ENCODE measurements around the gene SEC31B. TPM values are rescaled to one million over a fixed set of nuclear protein-coding genes. Genes with fewer than 3 reads are reported as not detected.

The SEC31B gene
- total and polyA plus RNA-seq, 2 of the 8 experiments (the other 6 are each of a cell fraction or from before 2014, with no cell fraction given), result 4.1 to 5.3 TPM

GRCh38 chr10:100468322-100468721 is 51.3 kb downstream of the SEC31B start:
- H2BK120ac ChIP-seq (replicated peaks; ENCODE audit: low read depth, low read length), result no peak overlapping the region
- no peak overlapping the region for H3K56ac ChIP-seq (replicated peaks; ENCODE audit: insufficient read length, low read depth, low read length)
- H4K91ac ChIP-seq (replicated peaks; ENCODE audit: insufficient read length, low read length), result no peak overlapping the region
- no peaks in the 10 kb centered on the region for H3K79me1 ChIP-seq (ENCODE audit: low read depth, low read length)
- H3K4me1 ChIP-seq (replicated peaks in 1 of 4; ENCODE audit: control insufficient read depth in 3 of 4, insufficient read depth in 4 of 4, low read length in 3 of 4), result no peaks in the 10 kb centered on the region
- no peak overlapping the region for H3K4me2 ChIP-seq (ENCODE audit: insufficient read depth in 1 of 2, low read depth in 2 of 2, low read length in 2 of 2)
- H2BK12ac ChIP-seq (ENCODE audit: low read depth, low read length), result no peak overlapping the region
- H3K9ac ChIP-seq (replicated peaks in 1 of 4; ENCODE audit: extremely low read depth in 1 of 4, low read depth in 3 of 4, low read length in 3 of 4), result peak overlapping the region in 1 of 4 experiments; percentile 13; a peak in 1 of 7 replicates
- no peak overlapping the region for H2BK5ac ChIP-seq (ENCODE audit: low read depth, low read length)
- H3K23me2 ChIP-seq (ENCODE audit: low read depth, low read length), result peaks cover 2% of the 10 kb centered on the region; the same call in 1 of the 2 replicates
- no peak overlapping the region for H3K4ac ChIP-seq (replicated peaks; ENCODE audit: insufficient read length, low read depth, low read length)
- H4K20me1 ChIP-seq (replicated peaks in 1 of 2; ENCODE audit: control insufficient read depth in 1 of 2, insufficient read depth in 2 of 2, low read length in 2 of 2), result no peaks in the 10 kb centered on the region
- no peak for FAIRE-seq
- ChIA-PET CTCF (ENCODE audit: partially characterized antibody) (interaction anchor here (0.9 to 4.9 kb wide), 10 partner anchors 14 to 129 kb away, joined by 3 to 30 read pairs (median 5); no protein-coding TSS in a partner anchor), POLR2A (ENCODE audit: partially characterized antibody) (interaction anchor here (1.5 kb wide), 1 partner anchor 41 kb away, joined by 3 read pairs; no protein-coding TSS in a partner anchor)
- H2AK5ac ChIP-seq (ENCODE audit: low read depth, low read length), result no peak overlapping the region
- H3K36me3 ChIP-seq (ENCODE audit: control insufficient read depth in 2 of 4, insufficient read depth in 4 of 4, low read length in 3 of 4), result no peaks in the 10 kb centered on the region
- WGBS, 2 experiments (ENCODE audit: extremely low coverage in 1 of 2, insufficient coverage in 1 of 2, insufficient read length in 1 of 2, insufficient replicate concordance in 2 of 2, low coverage in 1 of 2, low lambda C conversion rate in 2 of 2, missing lambda C conversion rate in 1 of 2), result 66% methylated on average over 5 of the region's 5 CpGs; no CpG with 5 or more reads in 1 of the 2 experiments
- H2BK15ac ChIP-seq (ENCODE audit: low read length), result no peak overlapping the region
- H3K9me3 ChIP-seq (ENCODE audit: insufficient read depth in 2 of 2, low read depth in 1 of 2, low read length in 1 of 2), result no peaks in the 10 kb centered on the region
- no peak overlapping the region for H2AFZ ChIP-seq (ENCODE audit: low read length)
- H3K27me3 ChIP-seq (replicated peaks in 1 of 4; ENCODE audit: control insufficient read depth in 3 of 4, extremely low read depth in 1 of 4, insufficient read depth in 3 of 4, low read length in 3 of 4), result no peaks in the 10 kb centered on the region; a peak in 4 of 7 replicates
- H3K23ac ChIP-seq (ENCODE audit: insufficient read length), result no peak overlapping the region
- no peak overlapping the region for H4K5ac ChIP-seq (ENCODE audit: insufficient read length, low read depth, low read length)
- no peak for DNase-seq (ENCODE audit: low read depth in 1 of 2, low spot score in 2 of 2)
- H3K4me3 ChIP-seq (ENCODE audit: extremely low read depth in 1 of 4, insufficient read depth in 2 of 4, low read depth in 3 of 4, low read length in 4 of 4), result no peak overlapping the region
- no peaks in the 10 kb centered on the region for H3K79me2 ChIP-seq (ENCODE audit: control insufficient read depth in 1 of 2, insufficient read depth in 2 of 2, low read length in 2 of 2)
- no peak overlapping the region for H3K14ac ChIP-seq (ENCODE audit: insufficient read length)
- H3K27ac ChIP-seq (ENCODE audit: low read depth, low read length), result no peak overlapping the region
- H4K8ac ChIP-seq (ENCODE audit: extremely low read depth, insufficient read depth, low read length), result no peak overlapping the region
- H3K18ac ChIP-seq (ENCODE audit: extremely low read depth, low read length), result no peak overlapping the region
- TF ChIP-seq CTCF (IDR thresholded peaks at IDR 0.05; ENCODE audit: control extremely low read depth in 1 of 3, insufficient read depth in 1 of 3, low read depth in 1 of 3, low read length in 3 of 3) (no peak), CHD2 (IDR thresholded peaks at IDR 0.05; ENCODE audit: low read length) (no peak), CREB1 (IDR thresholded peaks at IDR 0.05) (no peak), HDAC2 (IDR thresholded peaks at IDR 0.05; ENCODE audit: borderline replicate concordance in 1 of 2, low read depth in 2 of 2, low read length in 2 of 2) (no peak), CHD1 (IDR thresholded peaks at IDR 0.05; ENCODE audit: low read depth, low read length) (no peak), NRF1 (IDR thresholded peaks at IDR 0.05; ENCODE audit: low read depth, low read length) (no peak), POLR2A (IDR thresholded peaks at IDR 0.05; ENCODE audit: control extremely low read depth in 1 of 2, low read depth in 2 of 2, low read length in 2 of 2) (no peak)
- no peak overlapping the region for H2BK20ac ChIP-seq (ENCODE audit: low read length)

Data from H1 (cell line).